ENCODE measurements around the gene ARSJ. TPM values are rescaled to one million over a fixed set of nuclear protein-coding genes. Genes with fewer than 3 reads are reported as not detected.

Gene ARSJ
- not detected for total RNA-seq

DNA sequence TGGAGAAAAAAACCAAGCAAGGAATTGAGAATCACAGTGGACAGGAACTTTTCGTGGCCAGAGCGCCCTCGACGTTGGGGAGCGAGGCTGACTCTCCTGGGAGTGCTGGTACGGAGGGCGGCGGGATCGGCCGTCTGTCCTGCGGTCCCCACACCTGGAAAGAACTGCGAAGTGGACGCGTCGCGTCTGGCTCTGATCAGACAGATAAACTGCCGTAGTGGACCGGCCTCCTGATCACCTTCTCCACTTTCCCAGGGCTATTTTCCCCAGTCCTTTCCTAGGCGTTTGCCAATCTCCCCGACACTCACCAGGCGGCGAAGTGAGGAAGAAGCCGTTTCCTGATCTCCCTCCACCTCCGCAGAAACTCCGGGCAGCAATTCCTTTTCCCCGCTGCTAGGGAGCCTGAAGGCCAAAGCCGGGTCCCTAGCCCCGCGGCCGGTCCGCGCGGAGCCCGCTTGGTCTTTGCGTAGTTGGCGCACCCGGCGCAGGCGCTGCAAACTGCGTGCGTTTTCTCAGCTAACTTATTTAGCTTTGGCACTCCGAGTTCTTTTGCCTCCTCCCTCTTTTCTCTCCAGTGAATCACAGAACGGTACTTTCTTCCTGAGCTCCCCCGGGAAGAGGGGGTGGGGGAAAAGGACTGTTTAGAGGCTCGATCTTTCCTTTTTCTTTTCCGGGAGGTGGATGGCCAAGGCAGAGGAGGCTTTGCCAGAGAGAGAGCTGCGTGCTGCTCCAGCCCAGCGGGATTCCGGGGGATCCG is at the start of gene ARSJ:
Gene ARSJ (minus strand): TSS at position 500 of the 757 bp plus-strand sequence. CDS start 813 bp downstream, outside the sequence.

Other genes starting within 250 kb of the ARSJ start
- gene CAMK2D, start 217.9 kb downstream of the ARSJ start, total RNA-seq, result 10 to 100 TPM; 38.5 to 38.6 TPM

Measured in activated naive CD4-positive, alpha-beta T cell treated with anti-CD3 and anti-CD28 coated beads, Interleukin-2, amount 10 ng/mL, durations not matched to agents 5 hours and 36 hours (primary cell).